GM18861 (cell line): ENCODE data around the gene TARDBP.
"Not testable (repeated sequence)": the region's sequence is repeated elsewhere in the genome, so short reads cannot be mapped to it uniquely, and the experiment has no call there.

Experiments used
- ATAC-seq: cut with Tn5 transposase; IDR thresholded peaks from one replicate; pipeline ENCODE4 v1.9.1; 2021; ENCODE audit not compliant: unreplicated experiment

Gene TARDBP

GRCh38 chr1:10992004-10992403 lies 20.4 kb upstream of the TARDBP start:
- not testable (repeated sequence) for ATAC-seq

- ATAC-seq = no peak
Measured at GRCh38 chr1:10992864-10993263, 19.6 kb upstream of the TARDBP start.

- ATAC-seq = no peak
Measured at GRCh38 chr1:10996100-10996499, 16.4 kb upstream of the TARDBP start.

GRCh38 chr1:11000526-11000925 lies 11.9 kb upstream of the TARDBP start:
- no peak for ATAC-seq

GRCh38 chr1:11013160-11013531 lies 692 bp downstream of the TARDBP start:
- ATAC-seq = no peak

- ATAC-seq = not testable (repeated sequence)
Measured at GRCh38 chr1:11019358-11019757, 6.9 kb downstream of the TARDBP start.

GRCh38 chr1:11019971-11020370 lies 7.5 kb downstream of the TARDBP start:
- ATAC-seq = no peak

- no peak for ATAC-seq
Measured at GRCh38 chr1:11023201-11023600, 10.7 kb downstream of the TARDBP start.

- ATAC-seq = no peak
Measured at GRCh38 chr1:11024154-11024873, 11.9 kb downstream of the TARDBP start.

- ATAC-seq = no peak
Measured at GRCh38 chr1:11024874-11025203, 12.4 kb downstream of the TARDBP start.

GRCh38 chr1:11025618-11026017 lies 13.2 kb downstream of the TARDBP start:
- no peak for ATAC-seq

- ATAC-seq = no peak
Measured at GRCh38 chr1:11026052-11026451, 13.6 kb downstream of the TARDBP start.

GRCh38 chr1:11026903-11027302 lies 14.4 kb downstream of the TARDBP start:
- ATAC-seq = no peak

- no peak for ATAC-seq
Measured at GRCh38 chr1:11027316-11027715, 14.9 kb downstream of the TARDBP start.

- ATAC-seq = no peak
Measured at GRCh38 chr1:11028018-11028417, 15.6 kb downstream of the TARDBP start.

GRCh38 chr1:11030865-11031264 lies 18.4 kb downstream of the TARDBP start:
- no peak for ATAC-seq

GRCh38 chr1:11031624-11032262 lies 19.3 kb downstream of the TARDBP start:
- ATAC-seq = no peak

- not testable (repeated sequence) for ATAC-seq
Measured at GRCh38 chr1:11037019-11037739, 24.7 kb downstream of the TARDBP start.

GRCh38 chr1:11037740-11038182 lies 25.3 kb downstream of the TARDBP start:
- no peak for ATAC-seq

- no peak for ATAC-seq
Measured at GRCh38 chr1:11039351-11040104, 27.1 kb downstream of the TARDBP start.

- not testable (repeated sequence) for ATAC-seq
Measured at GRCh38 chr1:11040105-11040429, 27.6 kb downstream of the TARDBP start.

GRCh38 chr1:11041048-11041447 lies 28.6 kb downstream of the TARDBP start:
- no peak for ATAC-seq
